ENCODE data around the gene KSR2. TPM values are rescaled to one million over a fixed set of nuclear protein-coding genes. Genes with fewer than 3 reads are reported as not detected.
"Not testable (repeated sequence)": the region's sequence is repeated elsewhere in the genome, so short reads cannot be mapped to it uniquely, and the experiment has no call there.

KSR2 gene
- total RNA-seq, 4 donors from 2014 or later = under 0.01 to 0.08 (median under 0.01) TPM; not detected in 1

GRCh38 chr12:117882181-117882580 is 86.6 kb downstream of the KSR2 start:
- H3K36me3 ChIP-seq = no peaks in the 10 kb centered on the region
- H3K27me3 ChIP-seq = peaks cover 52% of the 10 kb centered on the region
- H3K27ac ChIP-seq = no peak overlapping the region
- ATAC-seq = no peak
- no peaks in the 10 kb centered on the region for H3K9me3 ChIP-seq
- 83 to 100% methylated on average over 1 of the region's 1 CpG for WGBS, 2 donors (ENCODE audit: low coverage in 1 of 2)
- TF ChIP-seq POLR2AphosphoS5 (IDR thresholded peaks at IDR 0.05) = no peak
- no peaks in the 10 kb centered on the region for H3K4me1 ChIP-seq
- H3K4me3 ChIP-seq = no peak overlapping the region

GRCh38 chr12:117881517-117881916 is 87.3 kb downstream of the KSR2 start:
- ATAC-seq = no peak

GRCh38 chr12:117878605-117879004 is 90.2 kb downstream of the KSR2 start:
- peaks cover 62% of the 10 kb centered on the region for H3K27me3 ChIP-seq
- H3K4me3 ChIP-seq = no peak overlapping the region
- no peak for ATAC-seq
- no peaks in the 10 kb centered on the region for H3K4me1 ChIP-seq
- H3K9me3 ChIP-seq = no peaks in the 10 kb centered on the region
- WGBS, 2 donors (ENCODE audit: low coverage in 1 of 2) = 27 to 49% methylated on average over 2 to 8 of the region's 8 CpGs
- no peak overlapping the region for H3K27ac ChIP-seq
- H3K36me3 ChIP-seq = no peaks in the 10 kb centered on the region
- no peak for TF ChIP-seq POLR2A (IDR thresholded peaks at IDR 0.05)
- TF ChIP-seq POLR2AphosphoS5 (IDR thresholded peaks at IDR 0.05) = no peak
- no peak for TF ChIP-seq EP300 (IDR thresholded peaks at IDR 0.05)
- no peak for TF ChIP-seq CTCF (IDR thresholded peaks at IDR 0.05)

More at GRCh38 chr12:117881517-117881916, 87.3 kb downstream of the KSR2 start:
- H3K36me3 ChIP-seq = no peaks in the 10 kb centered on the region
- no peaks in the 10 kb centered on the region for H3K9me3 ChIP-seq
- no peaks in the 10 kb centered on the region for H3K4me1 ChIP-seq
- H3K27me3 ChIP-seq = peaks cover 57% of the 10 kb centered on the region
- H3K27ac ChIP-seq = no peak overlapping the region
- TF ChIP-seq POLR2AphosphoS5 (IDR thresholded peaks at IDR 0.05) (no peak), POLR2A (IDR thresholded peaks at IDR 0.05) (no peak), CTCF (IDR thresholded peaks at IDR 0.05) (no peak), EP300 (IDR thresholded peaks at IDR 0.05) (no peak)
- no peak overlapping the region for H3K4me3 ChIP-seq

GRCh38 chr12:117876436-117876816 is 92.4 kb downstream of the KSR2 start:
- Histone ChIP-seq H3K27me3 (peaks cover 57% of the 10 kb centered on the region), H3K4me3 (no peak overlapping the region), H3K36me3 (no peaks in the 10 kb centered on the region), H3K9me3 (no peaks in the 10 kb centered on the region), H3K4me1 (no peaks in the 10 kb centered on the region), H3K27ac (no peak overlapping the region)
- WGBS, 2 donors (ENCODE audit: low coverage in 1 of 2) = 34 to 55% methylated on average over 3 of the region's 3 CpGs
- ATAC-seq = no peak
- no peak for TF ChIP-seq POLR2AphosphoS5 (IDR thresholded peaks at IDR 0.05)
- no peak for TF ChIP-seq EP300 (IDR thresholded peaks at IDR 0.05)
- no peak for TF ChIP-seq POLR2A (IDR thresholded peaks at IDR 0.05)

- Histone ChIP-seq H3K27me3 (peaks cover 51% of the 10 kb centered on the region), H3K9me3 (no peaks in the 10 kb centered on the region), H3K27ac (no peak overlapping the region), H3K4me3 (no peak overlapping the region), H3K36me3 (no peaks in the 10 kb centered on the region), H3K4me1 (no peaks in the 10 kb centered on the region)
- TF ChIP-seq POLR2AphosphoS5 (IDR thresholded peaks at IDR 0.05) (no peak), POLR2A (IDR thresholded peaks at IDR 0.05) (no peak), CTCF (IDR thresholded peaks at IDR 0.05) (no peak), EP300 (IDR thresholded peaks at IDR 0.05) (no peak)
- ATAC-seq = no peak
- WGBS, 2 donors (ENCODE audit: low coverage in 1 of 2) = 29 to 30% methylated on average over 10 to 14 of the region's 29 CpGs
Observed at GRCh38 chr12:117875744-117876435, 92.9 kb downstream of the KSR2 start.

GRCh38 chr12:117874842-117875434 is 93.9 kb downstream of the KSR2 start:
- Histone ChIP-seq H3K27ac (no peak overlapping the region), H3K4me1 (no peaks in the 10 kb centered on the region), H3K36me3 (no peaks in the 10 kb centered on the region), H3K9me3 (no peaks in the 10 kb centered on the region), H3K27me3 (peaks cover 42% of the 10 kb centered on the region), H3K4me3 (no peak overlapping the region)
- 35 to 51% methylated on average over 6 to 18 of the region's 19 CpGs for WGBS, 2 donors (ENCODE audit: low coverage in 1 of 2)
- peak; percentile 60 for ATAC-seq
- no peak for TF ChIP-seq EP300 (IDR thresholded peaks at IDR 0.05)
- peak; percentile 79 to 91 (median 86) for TF ChIP-seq CTCF (IDR thresholded peaks at IDR 0.05)

GRCh38 chr12:117874198-117874597 is 94.6 kb downstream of the KSR2 start:
- H3K36me3 ChIP-seq, H3K27ac ChIP-seq, H3K4me1 ChIP-seq, ATAC-seq, H3K9me3 ChIP-seq, H3K4me3 ChIP-seq: not testable (repeated sequence)
- peaks cover 35% of the 10 kb centered on the region for H3K27me3 ChIP-seq
- 78 to 80% methylated on average over 1 to 3 of the region's 3 CpGs for WGBS, 2 donors (ENCODE audit: low coverage in 1 of 2)
